B cell (primary cell): ENCODE measurements around the gene GSG1.

Source experiments
- EZH2 ChIP-seq: IDR thresholded peaks from 2 replicates; pipeline ENCODE4 v1.6.1; 2012; ENCODE audit warnings: borderline replicate concordance, low read depth, mild to moderate bottlenecking, moderate library complexity, low read length; ENCODE audit not compliant: insufficient read depth, poor library complexity, severe bottlenecking
- TF ChIP-seq, protein P1 (sequence below): fragments of 200-600 bp; IDR thresholded peaks from one replicate; pipeline ENCODE4 v1.8.0; 2022; ENCODE audit warnings: antibody characterized with exemption, mild to moderate bottlenecking

- no peak for TF ChIP-seq EZH2
- TF ChIP-seq, protein P1, sequence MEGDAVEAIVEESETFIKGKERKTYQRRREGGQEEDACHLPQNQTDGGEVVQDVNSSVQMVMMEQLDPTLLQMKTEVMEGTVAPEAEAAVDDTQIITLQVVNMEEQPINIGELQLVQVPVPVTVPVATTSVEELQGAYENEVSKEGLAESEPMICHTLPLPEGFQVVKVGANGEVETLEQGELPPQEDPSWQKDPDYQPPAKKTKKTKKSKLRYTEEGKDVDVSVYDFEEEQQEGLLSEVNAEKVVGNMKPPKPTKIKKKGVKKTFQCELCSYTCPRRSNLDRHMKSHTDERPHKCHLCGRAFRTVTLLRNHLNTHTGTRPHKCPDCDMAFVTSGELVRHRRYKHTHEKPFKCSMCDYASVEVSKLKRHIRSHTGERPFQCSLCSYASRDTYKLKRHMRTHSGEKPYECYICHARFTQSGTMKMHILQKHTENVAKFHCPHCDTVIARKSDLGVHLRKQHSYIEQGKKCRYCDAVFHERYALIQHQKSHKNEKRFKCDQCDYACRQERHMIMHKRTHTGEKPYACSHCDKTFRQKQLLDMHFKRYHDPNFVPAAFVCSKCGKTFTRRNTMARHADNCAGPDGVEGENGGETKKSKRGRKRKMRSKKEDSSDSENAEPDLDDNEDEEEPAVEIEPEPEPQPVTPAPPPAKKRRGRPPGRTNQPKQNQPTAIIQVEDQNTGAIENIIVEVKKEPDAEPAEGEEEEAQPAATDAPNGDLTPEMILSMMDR = no peak
These were observed 42.9 kb downstream of the GSG1 start for GRCh38 chr12:13060581-13060980.
